ENCODE results near the gene C17orf50.
"Not testable (repeated sequence)": the region's sequence is repeated elsewhere in the genome, so short reads cannot be mapped to it uniquely, and the experiment has no call there.

The C17orf50 gene

GRCh38 chr17:35734396-35734795, 26.3 kb upstream of the C17orf50 start:
- DNase-seq (ENCODE audit: low read depth): no peak

GRCh38 chr17:35735036-35735805, 25.5 kb upstream of the C17orf50 start:
- DNase-seq (ENCODE audit: low read depth): no peak

DNA sequence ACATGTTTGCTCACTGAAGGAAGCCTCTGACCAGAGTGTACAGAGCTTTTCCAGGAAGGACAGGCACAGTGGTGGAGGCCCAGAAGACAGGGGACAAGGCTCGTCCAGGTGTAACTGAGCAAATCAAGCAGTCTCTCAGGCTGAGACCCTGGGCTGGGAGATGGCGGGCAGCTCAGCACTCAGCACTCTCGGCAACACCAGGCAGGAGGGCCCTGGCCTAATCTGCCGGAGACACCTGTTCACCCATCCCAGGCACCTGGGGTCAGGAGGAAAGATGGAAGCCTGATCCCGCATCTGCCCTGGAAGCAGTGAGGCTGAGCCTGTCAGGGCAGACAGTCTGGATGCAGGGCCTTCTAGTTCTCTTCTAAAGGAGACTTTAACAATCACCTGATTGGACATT, 24.5 kb upstream of the C17orf50 start:
- DNase-seq (ENCODE audit: low read depth): no peak

DNA sequence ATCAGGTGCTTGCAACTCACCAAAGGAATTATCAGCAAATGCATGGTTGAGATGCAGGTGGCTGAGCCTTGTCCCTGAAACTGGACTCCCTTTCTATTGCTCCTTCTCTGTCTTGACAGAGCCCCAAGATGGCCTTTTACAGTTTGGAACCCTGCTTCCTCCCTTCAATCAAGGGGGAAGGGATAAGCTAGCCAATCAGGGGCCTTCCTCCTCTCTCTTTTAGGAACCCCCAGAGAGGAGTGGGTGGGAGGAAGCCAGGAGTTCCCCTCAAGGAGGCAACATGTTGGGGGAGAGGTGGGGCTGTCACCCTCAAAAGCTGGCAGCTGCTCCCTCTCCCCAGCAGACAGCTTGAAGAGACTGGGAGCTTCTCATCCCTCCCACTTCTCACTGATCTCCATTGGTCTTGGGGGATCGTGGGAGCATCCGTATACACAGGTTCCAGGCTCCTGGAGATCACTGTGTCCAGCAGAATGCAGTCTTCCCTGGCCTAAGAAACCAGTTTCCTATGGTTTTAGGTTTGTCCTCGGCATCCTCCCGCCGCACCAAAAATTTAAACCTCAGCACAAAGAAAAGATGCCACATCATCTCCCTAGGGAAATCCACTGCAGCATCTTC, 22.1 kb upstream of the C17orf50 start:
- DNase-seq (ENCODE audit: low read depth): no peak

GRCh38 chr17:35740216-35740615, 20.5 kb upstream of the C17orf50 start:
- no peak for DNase-seq (ENCODE audit: low read depth)

DNA sequence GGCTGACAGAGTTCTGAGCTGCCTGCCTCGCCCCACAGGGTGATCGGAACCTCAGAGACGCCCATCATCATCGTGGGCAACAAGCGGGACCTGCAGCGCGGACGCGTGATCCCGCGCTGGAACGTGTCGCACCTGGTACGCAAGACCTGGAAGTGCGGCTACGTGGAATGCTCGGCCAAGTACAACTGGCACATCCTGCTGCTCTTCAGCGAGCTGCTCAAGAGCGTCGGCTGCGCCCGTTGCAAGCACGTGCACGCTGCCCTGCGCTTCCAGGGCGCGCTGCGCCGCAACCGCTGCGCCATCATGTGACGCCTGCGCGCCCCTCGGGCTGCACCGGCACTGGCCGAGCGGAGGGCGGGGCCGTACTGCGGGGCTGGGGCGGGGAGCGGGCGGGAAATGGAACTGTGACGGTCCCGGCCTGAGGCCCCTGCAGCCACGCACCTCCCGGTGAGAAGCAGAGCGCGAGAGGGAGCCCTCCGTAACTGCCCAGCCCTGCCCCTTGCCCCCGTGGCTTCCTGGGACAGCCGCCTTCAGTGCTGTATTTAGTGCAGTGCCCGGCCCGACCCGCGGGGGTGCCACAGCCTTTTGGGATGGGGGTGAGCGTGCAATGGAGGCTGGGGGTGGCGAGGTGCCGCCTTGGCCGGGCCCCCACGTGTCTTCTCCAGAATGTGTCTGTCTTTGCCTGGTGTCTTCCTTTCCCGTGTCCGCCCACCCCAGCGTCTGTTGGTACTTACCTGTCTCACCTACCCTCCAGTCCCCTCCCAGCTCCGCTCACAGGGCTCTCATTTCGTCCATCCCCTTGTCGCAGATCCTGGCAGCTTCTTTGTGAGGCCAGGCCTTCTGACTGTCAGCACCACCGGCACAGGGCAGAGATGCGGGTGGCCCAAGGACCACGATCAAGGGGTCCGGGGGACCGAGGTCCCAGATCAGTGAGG, 19.4 kb upstream of the C17orf50 start:
- DNase-seq (ENCODE audit: low read depth): no peak

- DNase-seq (ENCODE audit: low read depth): no peak
Observed at GRCh38 chr17:35742496-35742895, 18.2 kb upstream of the C17orf50 start.

DNA sequence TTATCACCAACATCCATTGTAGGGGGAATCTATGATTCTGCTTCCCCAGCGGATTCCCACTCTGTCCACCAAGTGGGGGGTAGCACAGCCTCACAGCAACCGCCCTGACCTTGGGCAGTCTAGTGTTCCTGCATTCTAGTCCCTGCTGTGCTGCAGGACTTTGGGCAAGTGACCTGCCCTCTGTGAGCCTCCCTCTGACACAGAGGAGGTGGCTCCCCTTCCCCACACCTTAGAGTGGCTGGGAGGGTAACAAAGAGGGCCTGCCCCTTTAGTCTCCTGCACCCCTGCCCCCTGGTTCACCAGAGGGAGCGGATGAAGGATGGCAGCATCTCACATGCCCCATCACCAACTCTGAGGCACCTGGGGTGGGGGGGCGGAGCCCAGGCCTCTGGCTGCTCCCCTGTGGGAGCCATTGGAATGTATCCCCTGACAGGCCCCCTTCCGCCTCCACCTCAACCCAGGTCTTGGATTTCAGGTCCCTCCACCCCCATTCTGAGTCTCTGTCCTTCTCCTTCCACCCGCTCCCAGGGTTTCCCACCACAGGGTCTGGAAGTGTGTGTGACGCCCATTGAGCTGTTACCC, 17.7 kb upstream of the C17orf50 start:
- no peak for DNase-seq (ENCODE audit: low read depth)

- DNase-seq (ENCODE audit: low read depth): no peak
Observed at GRCh38 chr17:35743626-35744328, 16.9 kb upstream of the C17orf50 start.

- DNase-seq (ENCODE audit: low read depth): no peak
Observed at GRCh38 chr17:35744830-35745229, 15.9 kb upstream of the C17orf50 start.

GRCh38 chr17:35745246-35745645, 15.4 kb upstream of the C17orf50 start:
- DNase-seq (ENCODE audit: low read depth): no peak

GRCh38 chr17:35745749-35746320, 14.9 kb upstream of the C17orf50 start:
- no peak for DNase-seq (ENCODE audit: low read depth)

DNA sequence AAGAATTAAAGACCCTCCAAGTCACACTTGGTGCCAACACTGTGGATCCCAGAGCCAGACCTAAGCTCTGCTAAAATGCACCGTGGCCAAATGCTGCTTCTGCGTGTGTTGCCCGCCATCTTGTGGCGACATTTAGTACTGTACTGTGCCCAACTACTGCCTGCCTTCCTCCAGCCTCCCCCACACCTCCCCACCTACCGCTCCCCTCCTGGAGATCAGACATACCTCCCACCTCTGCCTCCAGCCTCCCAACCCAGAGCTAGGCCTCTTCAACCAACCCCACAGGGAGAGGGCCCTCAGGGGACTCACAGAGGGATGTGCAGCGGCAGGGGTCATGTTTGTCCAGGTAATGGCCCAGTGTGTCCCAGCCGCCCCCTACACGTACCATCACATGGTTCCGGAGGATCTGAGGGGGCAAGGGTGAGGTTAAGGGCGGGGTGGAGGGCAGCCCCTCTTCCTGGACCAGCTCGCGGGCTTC, 13.1 kb upstream of the C17orf50 start:
- DNase-seq (ENCODE audit: low read depth): peak; percentile 66

DNA sequence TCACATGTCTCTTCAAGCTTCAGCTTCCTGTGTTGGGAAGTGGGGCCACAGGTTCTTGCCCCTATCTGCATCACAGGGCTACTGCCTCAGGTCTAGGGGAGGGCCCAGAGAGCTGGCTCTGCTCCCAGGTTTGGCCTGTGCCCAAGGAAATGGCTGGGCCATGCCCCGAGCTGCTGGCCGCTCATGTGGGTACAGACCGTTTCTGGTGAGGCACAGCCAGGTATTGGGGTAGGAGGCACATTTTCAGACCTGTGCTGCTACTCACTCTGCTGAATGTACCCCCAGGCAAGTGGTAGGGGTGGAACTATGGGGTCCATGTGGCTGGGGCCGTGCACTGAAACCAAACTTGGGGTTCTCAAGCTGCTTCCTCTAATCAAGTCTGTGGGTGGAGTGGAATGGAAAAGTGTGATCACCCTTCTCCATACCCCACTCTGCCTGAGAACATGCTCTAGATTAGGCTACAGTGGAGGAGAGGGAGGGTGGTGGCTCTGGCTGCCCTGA, 12.3 kb upstream of the C17orf50 start:
- no peak for DNase-seq (ENCODE audit: low read depth)

DNA sequence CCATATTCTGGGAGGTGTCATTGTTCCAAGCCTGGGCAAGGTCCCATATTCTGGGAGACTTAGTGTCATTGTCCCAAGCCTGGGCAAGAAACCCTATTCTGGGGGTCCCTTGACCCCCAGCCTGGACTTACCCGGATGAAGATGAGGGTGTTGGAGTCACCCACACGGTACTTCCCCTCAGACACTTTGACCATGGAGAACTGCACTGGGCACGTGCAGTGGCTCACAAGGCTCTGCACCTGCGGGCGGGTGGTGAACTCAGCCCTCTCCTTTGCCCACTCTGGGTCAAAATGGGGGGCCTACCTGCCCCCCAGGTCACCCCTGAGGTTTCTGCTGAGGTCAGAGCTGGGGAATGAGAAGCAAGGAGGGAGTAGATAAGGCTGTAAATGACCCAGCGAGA, 11.7 kb upstream of the C17orf50 start:
- DNase-seq (ENCODE audit: low read depth): no peak

GRCh38 chr17:35749560-35750412, 10.9 kb upstream of the C17orf50 start:
- no peak for DNase-seq (ENCODE audit: low read depth)

DNA sequence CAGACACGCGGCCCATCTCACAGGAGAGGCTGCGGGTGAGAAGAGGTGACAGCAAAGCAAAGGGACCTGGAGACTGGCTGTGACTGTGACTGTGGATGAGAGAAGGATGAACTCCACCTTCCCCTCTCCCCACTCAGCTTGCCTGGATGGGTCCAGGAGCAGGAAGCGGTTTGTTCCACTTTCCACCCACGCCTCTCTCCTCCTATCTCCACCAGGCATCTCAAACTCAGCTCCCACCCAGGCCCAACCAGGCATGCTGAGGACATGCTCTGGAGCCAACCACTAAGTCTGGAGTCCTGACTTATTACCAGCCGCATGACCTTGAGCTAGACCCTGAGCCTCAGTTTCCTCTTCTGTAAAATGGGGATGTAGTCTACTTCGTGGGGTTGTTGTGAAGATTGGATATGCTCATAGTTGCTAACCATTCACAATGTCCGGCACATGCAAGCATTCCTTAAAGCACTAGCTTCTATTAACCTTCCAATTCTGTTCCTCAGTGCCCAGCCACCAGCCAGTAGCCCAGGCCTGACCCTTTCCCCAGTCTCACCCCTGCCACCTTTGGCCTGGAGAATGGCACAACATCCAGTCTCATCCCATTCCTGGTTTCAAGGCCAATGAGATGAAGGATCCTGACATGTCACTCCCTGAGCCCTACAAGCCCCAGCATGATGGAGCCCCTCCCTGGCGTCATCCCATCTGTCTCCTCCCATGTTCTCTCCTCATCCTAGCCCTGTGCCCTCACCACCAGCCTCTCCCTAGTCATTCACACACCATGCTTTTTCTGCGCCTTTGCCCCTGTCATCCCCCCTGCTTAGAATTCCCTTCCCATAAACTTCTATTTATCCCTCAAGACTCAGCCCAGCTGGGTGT, 9.9 kb upstream of the C17orf50 start:
- DNase-seq (ENCODE audit: low read depth): no peak

DNA sequence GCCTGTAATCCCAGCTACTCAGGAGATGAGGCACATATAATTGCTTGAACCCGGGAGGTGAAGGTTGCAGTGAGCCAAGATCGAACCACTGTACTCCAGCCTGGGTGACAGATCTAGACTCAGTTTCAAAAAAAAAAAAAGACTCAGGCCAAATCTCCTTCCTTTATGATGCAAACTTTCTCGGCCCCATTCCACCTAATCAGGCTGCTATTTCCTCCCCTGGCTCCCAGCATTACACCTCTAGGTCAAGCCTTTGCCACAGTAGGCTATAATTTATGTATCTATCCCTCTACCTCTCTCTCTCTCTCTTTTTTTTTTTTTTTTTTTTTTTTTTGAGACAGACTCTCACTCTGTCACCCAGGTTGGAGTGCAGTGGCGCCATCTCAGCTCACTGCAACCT, 9.1 kb upstream of the C17orf50 start:
- DNase-seq (ENCODE audit: low read depth): not testable (repeated sequence)

DNA sequence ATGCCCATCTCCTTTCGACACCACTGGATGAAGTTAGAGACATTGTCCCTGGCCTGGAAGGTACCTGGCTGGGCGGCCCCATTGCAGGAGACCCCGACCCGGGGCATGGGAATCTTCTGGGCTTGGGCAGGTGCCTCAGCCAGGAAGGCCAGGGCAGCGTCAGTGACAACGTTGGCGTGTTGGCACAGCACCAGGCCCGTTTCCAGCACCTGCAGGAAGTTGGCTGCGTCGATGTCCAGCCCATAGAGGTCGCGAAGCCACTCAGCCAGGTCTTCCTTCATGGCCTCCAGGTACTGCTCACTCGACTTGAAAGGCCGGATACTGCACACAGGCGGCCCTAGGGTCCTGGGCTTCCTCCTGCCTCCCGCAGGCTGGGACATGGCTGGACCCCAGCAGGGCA, 8.2 kb upstream of the C17orf50 start:
- no peak for DNase-seq (ENCODE audit: low read depth)

Data from stimulated activated CD4-positive, alpha-beta T cell treated with anti-CD3 and anti-CD28 coated beads, Interleukin-2, amount 100 ng/mL, for 4 hours (primary cell).